MM.1S (cell line): ENCODE measurements around the gene INSYN1.
"Not testable (repeated sequence)": the region's sequence is repeated elsewhere in the genome, so short reads cannot be mapped to it uniquely, and the experiment has no call there.

Source experiments
- CTCF ChIP-seq: fragments of 300-600 bp; sonication (generic); IDR thresholded peaks from 2 replicates; pipeline ENCODE4 v1.5.1; 2016; ENCODE audit warnings: antibody characterized with exemption, low read length, mixed read lengths
- EZH2phosphoT487 ChIP-seq: fragments of 300-600 bp; sonication (generic); IDR thresholded peaks from 2 replicates; pipeline ENCODE4 v1.6.1; 2018; ENCODE audit warnings: antibody characterized with exemption, low read length

GRCh38 chr15:73704142-73704868 lies 48.8 kb downstream of the INSYN1 start:
- TF ChIP-seq CTCF, EZH2phosphoT487: not testable (repeated sequence)
